HL-60 (cell line): Measurements from ENCODE around the gene TTL.

Source experiments
- DNase-seq, 2 experiments: peaks; one replicate each; pipeline ENCODE4 v3.0.0-alpha.2; 2010 to 2020; ENCODE audit warnings: low read depth in 1 of 2, low spot score in 1 of 2
- H3K27ac ChIP-seq: fragments of 250-450 bp; sonication (Bioruptor Pico); replicated peaks from 2 replicates; pipeline ENCODE4 v1.5.1; 2020; ENCODE audit warnings: mild to moderate bottlenecking, moderate library complexity
- H3K27me3 ChIP-seq: fragments of 250-450 bp; sonication (Bioruptor Pico); 2 replicates; pipeline ENCODE4 v1.5.1; 2021; ENCODE audit warnings: mild to moderate bottlenecking, moderate library complexity; ENCODE audit not compliant: insufficient read depth, poor library complexity, severe bottlenecking
- H3K4me3 ChIP-seq: replicated peaks from 2 replicates; pipeline ENCODE4 v1.5.1; 2011; ENCODE audit warnings: mild to moderate bottlenecking, control low read depth, low read length; ENCODE audit not compliant: insufficient read depth
- GABPA ChIP-seq: IDR thresholded peaks from 2 replicates; pipeline ENCODE4 v1.6.1; 2012; ENCODE audit warnings: low read depth
- POLR2AphosphoS5 ChIP-seq: IDR thresholded peaks from 2 replicates; pipeline ENCODE4 v1.6.1; 2012; ENCODE audit warnings: low read depth
- SPI1 ChIP-seq: IDR thresholded peaks from 2 replicates; pipeline ENCODE4 v1.6.1; 2012; ENCODE audit warnings: low read depth, mild to moderate bottlenecking, borderline replicate concordance
- TF ChIP-seq, protein P1 (sequence below): IDR thresholded peaks from 2 replicates; pipeline ENCODE4 v1.6.1; 2012; ENCODE audit warnings: low read depth; ENCODE audit not compliant: insufficient replicate concordance
- TF ChIP-seq, protein P2 (sequence below): IDR thresholded peaks from one replicate; pipeline ENCODE4 v1.5.1; 2011; ENCODE audit warnings: low read length, control low read depth, inconsistent platforms; ENCODE audit not compliant: insufficient read depth

Gene TTL

DNA sequence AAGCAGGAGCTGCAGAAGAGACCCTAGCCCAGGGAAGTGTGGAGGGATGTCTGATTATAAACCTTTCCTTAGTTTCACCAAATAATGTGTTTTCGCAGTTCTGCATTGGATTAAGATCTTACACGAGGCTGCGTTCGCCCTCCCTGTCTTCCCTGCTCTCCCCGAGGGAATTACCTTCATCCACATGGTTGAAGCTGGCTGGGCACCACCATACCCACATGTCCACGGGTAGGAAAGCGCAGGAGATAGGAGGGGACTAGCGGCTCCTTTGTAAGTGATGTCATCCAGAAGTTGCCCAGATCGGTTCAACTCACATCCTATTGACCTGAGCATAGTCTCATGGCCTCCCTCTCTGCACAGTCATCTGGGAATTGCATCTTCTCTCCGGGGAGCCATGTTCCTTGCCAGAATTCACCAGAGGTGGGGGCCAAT is 1.1 kb downstream of the TTL start:
- no peaks in the 10 kb centered on the region for H3K27me3 ChIP-seq
- H3K27ac ChIP-seq, result peak overlapping the region; percentile 80
- DNase-seq, result peak; percentile 27 to 60
- TF ChIP-seq SPI1 (no peak), POLR2AphosphoS5 (no peak), GABPA (no peak)
- TF ChIP-seq, protein P1, sequence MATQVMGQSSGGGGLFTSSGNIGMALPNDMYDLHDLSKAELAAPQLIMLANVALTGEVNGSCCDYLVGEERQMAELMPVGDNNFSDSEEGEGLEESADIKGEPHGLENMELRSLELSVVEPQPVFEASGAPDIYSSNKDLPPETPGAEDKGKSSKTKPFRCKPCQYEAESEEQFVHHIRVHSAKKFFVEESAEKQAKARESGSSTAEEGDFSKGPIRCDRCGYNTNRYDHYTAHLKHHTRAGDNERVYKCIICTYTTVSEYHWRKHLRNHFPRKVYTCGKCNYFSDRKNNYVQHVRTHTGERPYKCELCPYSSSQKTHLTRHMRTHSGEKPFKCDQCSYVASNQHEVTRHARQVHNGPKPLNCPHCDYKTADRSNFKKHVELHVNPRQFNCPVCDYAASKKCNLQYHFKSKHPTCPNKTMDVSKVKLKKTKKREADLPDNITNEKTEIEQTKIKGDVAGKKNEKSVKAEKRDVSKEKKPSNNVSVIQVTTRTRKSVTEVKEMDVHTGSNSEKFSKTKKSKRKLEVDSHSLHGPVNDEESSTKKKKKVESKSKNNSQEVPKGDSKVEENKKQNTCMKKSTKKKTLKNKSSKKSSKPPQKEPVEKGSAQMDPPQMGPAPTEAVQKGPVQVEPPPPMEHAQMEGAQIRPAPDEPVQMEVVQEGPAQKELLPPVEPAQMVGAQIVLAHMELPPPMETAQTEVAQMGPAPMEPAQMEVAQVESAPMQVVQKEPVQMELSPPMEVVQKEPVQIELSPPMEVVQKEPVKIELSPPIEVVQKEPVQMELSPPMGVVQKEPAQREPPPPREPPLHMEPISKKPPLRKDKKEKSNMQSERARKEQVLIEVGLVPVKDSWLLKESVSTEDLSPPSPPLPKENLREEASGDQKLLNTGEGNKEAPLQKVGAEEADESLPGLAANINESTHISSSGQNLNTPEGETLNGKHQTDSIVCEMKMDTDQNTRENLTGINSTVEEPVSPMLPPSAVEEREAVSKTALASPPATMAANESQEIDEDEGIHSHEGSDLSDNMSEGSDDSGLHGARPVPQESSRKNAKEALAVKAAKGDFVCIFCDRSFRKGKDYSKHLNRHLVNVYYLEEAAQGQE, result no peak
- TF ChIP-seq, protein P2, sequence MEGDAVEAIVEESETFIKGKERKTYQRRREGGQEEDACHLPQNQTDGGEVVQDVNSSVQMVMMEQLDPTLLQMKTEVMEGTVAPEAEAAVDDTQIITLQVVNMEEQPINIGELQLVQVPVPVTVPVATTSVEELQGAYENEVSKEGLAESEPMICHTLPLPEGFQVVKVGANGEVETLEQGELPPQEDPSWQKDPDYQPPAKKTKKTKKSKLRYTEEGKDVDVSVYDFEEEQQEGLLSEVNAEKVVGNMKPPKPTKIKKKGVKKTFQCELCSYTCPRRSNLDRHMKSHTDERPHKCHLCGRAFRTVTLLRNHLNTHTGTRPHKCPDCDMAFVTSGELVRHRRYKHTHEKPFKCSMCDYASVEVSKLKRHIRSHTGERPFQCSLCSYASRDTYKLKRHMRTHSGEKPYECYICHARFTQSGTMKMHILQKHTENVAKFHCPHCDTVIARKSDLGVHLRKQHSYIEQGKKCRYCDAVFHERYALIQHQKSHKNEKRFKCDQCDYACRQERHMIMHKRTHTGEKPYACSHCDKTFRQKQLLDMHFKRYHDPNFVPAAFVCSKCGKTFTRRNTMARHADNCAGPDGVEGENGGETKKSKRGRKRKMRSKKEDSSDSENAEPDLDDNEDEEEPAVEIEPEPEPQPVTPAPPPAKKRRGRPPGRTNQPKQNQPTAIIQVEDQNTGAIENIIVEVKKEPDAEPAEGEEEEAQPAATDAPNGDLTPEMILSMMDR, result no peak
- H3K4me3 ChIP-seq, result peak overlapping the region; percentile 86

DNA sequence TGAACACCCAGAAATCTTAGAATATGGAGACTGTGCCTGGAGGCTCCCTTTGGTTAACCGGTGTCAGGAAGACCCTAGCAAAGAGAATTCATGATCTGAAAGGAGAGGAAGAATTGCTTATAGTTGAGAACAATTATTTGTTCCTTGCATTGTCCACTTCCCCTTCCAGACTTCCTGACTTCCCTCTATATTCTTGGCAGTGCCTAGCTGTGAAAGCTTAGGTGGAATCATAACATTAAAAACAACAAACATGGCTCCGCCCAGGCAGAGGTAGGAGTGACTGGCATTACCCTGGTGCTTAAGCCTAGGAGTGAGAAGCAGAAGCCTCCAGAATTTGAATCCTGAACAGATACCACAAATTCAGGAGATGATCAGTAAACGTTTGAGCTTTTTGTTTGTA is 1.9 kb downstream of the TTL start:
- DNase-seq, result peak in 1 of 2 experiments; percentile 18
- Histone ChIP-seq H3K27me3 (no peaks in the 10 kb centered on the region), H3K4me3 (no peak overlapping the region), H3K27ac (no peak overlapping the region)
- TF ChIP-seq SPI1, result peak; percentile 80; the same call in 1 of the 2 replicates
- TF ChIP-seq POLR2AphosphoS5, result no peak

DNA sequence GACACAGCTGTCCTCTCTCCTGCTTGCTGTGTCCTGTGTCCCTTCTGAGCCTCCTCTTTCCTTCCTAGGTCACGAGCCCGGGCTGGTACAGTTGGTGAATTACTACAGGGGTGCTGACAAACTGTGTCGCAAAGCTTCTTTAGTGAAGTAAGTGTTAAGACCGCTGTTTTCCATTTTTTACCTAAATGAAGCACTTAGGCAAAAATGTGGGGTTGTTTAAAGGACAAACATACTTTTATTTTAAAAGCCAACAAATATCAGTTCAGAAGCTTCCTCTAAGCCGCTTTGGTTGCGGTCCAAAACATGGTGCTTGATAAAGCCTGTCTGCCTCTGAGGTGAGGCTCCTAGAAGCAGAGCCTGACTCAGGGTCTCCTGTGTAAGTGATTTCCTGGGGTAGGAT is 3.9 kb downstream of the TTL start:
- H3K27me3 ChIP-seq, result no peaks in the 10 kb centered on the region
- TF ChIP-seq POLR2AphosphoS5, result no peak
- TF ChIP-seq, protein P2, result no peak
- TF ChIP-seq, protein P1, result no peak
- no peak overlapping the region for H3K27ac ChIP-seq
- DNase-seq, result no peak
- no peak overlapping the region for H3K4me3 ChIP-seq

DNA sequence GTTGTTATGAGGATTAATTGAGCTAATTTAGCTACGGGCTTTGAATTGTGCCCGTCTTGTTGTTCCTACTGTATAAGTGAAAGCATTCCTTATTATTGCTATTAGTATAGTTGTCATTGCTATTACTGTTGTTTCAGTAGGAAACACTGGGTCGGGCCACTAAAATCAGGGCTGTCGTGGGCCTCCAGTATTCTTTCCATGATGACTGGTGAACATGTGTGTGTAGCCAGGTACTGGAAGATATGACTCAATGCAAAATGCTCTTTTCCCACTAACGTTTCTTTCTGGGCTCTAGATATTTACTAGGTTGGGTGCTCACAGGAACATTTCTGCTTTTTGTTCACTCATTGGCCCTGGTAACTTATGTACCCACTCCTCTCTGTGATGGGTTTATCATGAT is 4.9 kb downstream of the TTL start:
- no peak overlapping the region for H3K27ac ChIP-seq
- TF ChIP-seq, protein P2, result no peak
- TF ChIP-seq GABPA, result no peak
- H3K4me3 ChIP-seq, result no peak overlapping the region
- no peak for DNase-seq
- no peaks in the 10 kb centered on the region for H3K27me3 ChIP-seq
